ENCODE data around the gene RUNDC3A. TPM values are rescaled to one million over a fixed set of nuclear protein-coding genes. Genes with fewer than 3 reads are reported as not detected.

Gene RUNDC3A
- total RNA-seq, 4 donors from 2014 or later: 0.89 to 4.1 (median 2.1) TPM

DNA sequence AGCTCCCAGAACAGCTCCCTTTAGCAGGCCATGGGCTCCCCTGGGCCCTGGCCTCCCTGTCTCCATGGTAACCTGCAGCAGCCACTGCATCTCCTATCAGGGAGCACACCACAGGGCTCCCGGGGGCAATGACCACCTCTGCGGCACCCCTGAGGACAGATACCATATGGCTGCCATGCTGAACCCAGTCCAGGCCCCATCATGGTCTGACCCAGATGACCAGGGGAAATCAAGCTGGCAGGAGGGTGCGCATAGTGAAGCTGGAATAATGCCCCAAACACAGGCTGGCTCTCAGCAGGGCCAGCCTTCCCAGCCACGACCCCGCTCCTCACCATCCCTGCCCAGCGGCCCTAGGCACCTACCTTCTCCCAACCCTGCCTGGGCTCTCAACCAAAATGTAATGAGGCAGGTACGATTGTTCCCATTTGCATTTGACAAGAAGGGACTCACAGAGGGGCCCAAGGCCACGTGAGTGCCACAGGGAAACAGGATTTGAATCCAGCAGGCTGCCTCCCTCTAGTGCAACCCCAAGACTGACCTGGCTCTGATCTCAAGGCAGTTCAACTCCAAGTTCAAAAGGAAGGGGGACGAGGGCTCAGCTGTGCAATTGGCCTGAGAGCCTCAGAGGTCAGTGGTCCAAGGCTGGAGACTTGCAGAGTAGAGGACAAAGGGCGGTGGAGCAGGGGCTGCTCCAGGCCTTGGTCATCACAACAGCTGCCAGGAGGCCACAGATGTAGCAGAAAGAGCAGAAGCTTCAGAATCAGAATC lies 2.4 kb downstream of the RUNDC3A start:
- Histone ChIP-seq H3K36me3 (no peaks in the 10 kb centered on the region), H3K4me1 (peaks cover 14 to 31% of the 10 kb centered on the region in 2 donors), H3K4me3 (replicated peaks in 1 of 3) (no peak overlapping the region), H3K9me3 (no peaks in the 10 kb centered on the region), H3K27ac (no peak overlapping the region), H3K27me3 (no peaks in the 10 kb centered on the region)
- intact Hi-C loops (cut with DNase I): no loop called here
- WGBS, 2 donors: 84 to 88% methylated on average over 8 to 10 of the region's 10 CpGs
- TF ChIP-seq, protein P1, sequence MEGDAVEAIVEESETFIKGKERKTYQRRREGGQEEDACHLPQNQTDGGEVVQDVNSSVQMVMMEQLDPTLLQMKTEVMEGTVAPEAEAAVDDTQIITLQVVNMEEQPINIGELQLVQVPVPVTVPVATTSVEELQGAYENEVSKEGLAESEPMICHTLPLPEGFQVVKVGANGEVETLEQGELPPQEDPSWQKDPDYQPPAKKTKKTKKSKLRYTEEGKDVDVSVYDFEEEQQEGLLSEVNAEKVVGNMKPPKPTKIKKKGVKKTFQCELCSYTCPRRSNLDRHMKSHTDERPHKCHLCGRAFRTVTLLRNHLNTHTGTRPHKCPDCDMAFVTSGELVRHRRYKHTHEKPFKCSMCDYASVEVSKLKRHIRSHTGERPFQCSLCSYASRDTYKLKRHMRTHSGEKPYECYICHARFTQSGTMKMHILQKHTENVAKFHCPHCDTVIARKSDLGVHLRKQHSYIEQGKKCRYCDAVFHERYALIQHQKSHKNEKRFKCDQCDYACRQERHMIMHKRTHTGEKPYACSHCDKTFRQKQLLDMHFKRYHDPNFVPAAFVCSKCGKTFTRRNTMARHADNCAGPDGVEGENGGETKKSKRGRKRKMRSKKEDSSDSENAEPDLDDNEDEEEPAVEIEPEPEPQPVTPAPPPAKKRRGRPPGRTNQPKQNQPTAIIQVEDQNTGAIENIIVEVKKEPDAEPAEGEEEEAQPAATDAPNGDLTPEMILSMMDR (IDR thresholded peaks at IDR 0.05): no peak
- TF ChIP-seq POLR2A (IDR thresholded peaks at IDR 0.05): no peak
- DNase-seq: no peak

DNA sequence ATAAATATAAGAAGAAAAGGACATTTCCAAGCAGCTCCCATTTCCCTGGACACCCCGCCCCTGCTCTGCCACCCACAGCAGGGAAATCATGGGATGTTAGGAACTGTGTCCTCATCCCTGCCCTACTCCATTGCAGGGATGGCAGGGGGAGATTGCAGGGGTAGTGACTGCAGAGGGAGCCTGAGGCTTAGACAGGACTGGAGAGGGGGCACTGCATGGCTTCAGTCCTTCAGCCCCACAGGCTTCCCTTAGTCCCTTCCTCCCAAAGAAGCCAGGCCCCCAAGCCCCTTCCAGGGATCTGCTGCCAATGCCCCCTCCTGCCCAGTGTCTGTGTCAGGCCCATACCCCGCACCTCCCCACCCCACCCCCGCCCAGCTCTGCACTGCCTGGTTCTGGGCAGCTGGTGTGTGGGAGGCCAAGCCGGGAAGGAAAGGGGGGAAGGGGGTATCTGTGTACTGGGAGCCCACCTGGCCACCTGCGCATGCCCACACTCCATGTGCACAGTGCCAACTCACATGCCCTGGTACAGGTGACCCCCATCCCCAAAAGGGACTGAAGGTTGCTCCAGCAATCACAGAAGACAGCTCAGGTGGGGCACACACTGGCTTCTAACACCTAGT lies 3.3 kb downstream of the RUNDC3A start:
- Histone ChIP-seq H3K27me3 (no peaks in the 10 kb centered on the region), H3K36me3 (no peaks in the 10 kb centered on the region), H3K9me3 (no peaks in the 10 kb centered on the region), H3K27ac (no peak overlapping the region), H3K4me1 (peaks cover 14 to 39% of the 10 kb centered on the region in 2 donors), H3K4me3 (replicated peaks in 1 of 3) (no peak overlapping the region)
- intact Hi-C loops (cut with DNase I): no loop called here
- 94 to 98% methylated on average over 1 to 4 of the region's 5 CpGs for WGBS, 2 donors
- no peak for DNase-seq
- TF ChIP-seq, protein P1 (IDR thresholded peaks at IDR 0.05): no peak
- no peak for TF ChIP-seq POLR2A (IDR thresholded peaks at IDR 0.05)

DNA sequence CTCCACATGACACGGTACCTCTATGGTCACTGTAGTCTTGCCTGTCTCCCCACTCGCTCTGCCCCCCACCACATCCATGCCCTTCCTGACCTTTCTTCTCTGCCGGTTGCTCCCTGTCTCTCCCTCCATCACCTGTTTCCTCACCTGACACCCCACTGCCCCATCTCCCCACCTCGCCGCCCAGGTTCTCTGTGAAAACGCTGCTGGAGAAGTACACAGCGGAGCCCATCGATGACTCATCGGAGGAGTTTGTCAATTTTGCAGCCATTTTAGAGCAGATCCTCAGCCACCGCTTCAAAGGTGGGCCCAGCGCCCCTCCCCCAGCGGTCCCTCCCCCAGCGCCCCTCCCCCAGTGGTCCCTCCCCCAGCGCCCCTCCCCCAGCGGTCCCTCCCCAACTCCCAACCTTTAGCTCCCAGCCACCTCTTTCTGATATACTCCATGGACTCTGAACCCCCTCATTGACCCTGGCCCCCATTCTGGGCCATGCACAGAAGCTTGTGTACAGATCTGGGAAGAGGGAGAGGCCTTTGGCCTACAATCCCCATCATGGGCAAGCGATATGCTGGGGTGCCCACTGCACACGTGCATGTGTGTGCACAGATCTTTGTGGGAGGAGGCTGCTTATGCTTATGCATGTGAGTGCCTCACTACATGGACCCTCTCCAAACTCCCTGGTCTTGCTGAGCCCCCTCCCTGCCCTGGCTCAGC lies 4.1 kb downstream of the RUNDC3A start:
- Histone ChIP-seq H3K4me1 (peaks cover 12 to 33% of the 10 kb centered on the region in 2 donors), H3K9me3 (no peaks in the 10 kb centered on the region), H3K4me3 (replicated peaks in 1 of 3) (no peak overlapping the region), H3K27me3 (no peaks in the 10 kb centered on the region), H3K36me3 (no peaks in the 10 kb centered on the region), H3K27ac (no peak overlapping the region)
- intact Hi-C loops (cut with DNase I): no loop called here
- 71 to 77% methylated on average over 16 to 17 of the region's 17 CpGs for WGBS, 2 donors
- TF ChIP-seq, protein P1 (IDR thresholded peaks at IDR 0.05): no peak
- TF ChIP-seq POLR2A (IDR thresholded peaks at IDR 0.05): no peak
- no peak for DNase-seq

DNA sequence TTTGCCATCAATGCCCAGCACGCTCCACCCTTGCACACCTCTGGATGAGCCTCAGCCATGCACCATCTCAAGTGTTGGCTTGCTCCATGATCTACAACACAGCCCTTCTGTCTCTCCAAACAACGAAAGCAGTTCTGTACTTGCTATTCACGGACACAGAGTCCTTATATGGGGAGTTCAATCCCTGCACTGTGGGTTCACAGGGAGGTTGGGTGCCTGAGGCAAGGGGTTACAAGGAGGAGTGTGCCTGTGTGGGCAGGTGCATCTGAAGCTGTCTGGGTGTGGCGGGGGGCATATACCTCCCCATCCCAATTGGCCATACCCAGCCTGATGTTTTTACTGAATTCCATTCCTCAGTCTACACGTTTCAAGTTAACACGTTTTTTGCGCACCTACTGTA lies 5.6 kb downstream of the RUNDC3A start:
- no peak for TF ChIP-seq POLR2A (IDR thresholded peaks at IDR 0.05)
- TF ChIP-seq, protein P1 (IDR thresholded peaks at IDR 0.05): no peak

More for the DNA sequence above, 5.6 kb downstream of the RUNDC3A start:
- H3K9me3 ChIP-seq: no peaks in the 10 kb centered on the region
- intact Hi-C loops (cut with DNase I): no loop called here
- H3K27me3 ChIP-seq: no peaks in the 10 kb centered on the region
- H3K27ac ChIP-seq: no peak overlapping the region
- DNase-seq: no peak
- H3K4me3 ChIP-seq (replicated peaks in 1 of 3): no peak overlapping the region
- 77 to 89% methylated on average over 7 of the region's 7 CpGs for WGBS, 2 donors
- H3K4me1 ChIP-seq: peaks cover under 1 to 19% of the 10 kb centered on the region in 2 donors
- no peaks in the 10 kb centered on the region for H3K36me3 ChIP-seq

Data from thyroid gland (tissue), 4 donors.